GM18498 (cell line): Measurements from ENCODE around the gene DUSP18.
A peak's percentile ranks its signal among the peaks of the same experiment; 100 is the strongest.
"Not testable (repeated sequence)": the region's sequence is repeated elsewhere in the genome, so short reads cannot be mapped to it uniquely, and the experiment has no call there.

Experiments
- ATAC-seq: cut with Tn5 transposase; IDR thresholded peaks from one replicate; pipeline ENCODE4 v1.9.1; 2021; ENCODE audit warnings: mild to moderate bottlenecking, moderate library complexity; ENCODE audit not compliant: unreplicated experiment

DUSP18 gene

GRCh38 chr22:30640839-30641430 lies 26.7 kb downstream of the DUSP18 start:
- no peak for ATAC-seq

GRCh38 chr22:30640361-30640760 lies 27.3 kb downstream of the DUSP18 start:
- ATAC-seq = no peak

GRCh38 chr22:30637701-30638114 lies 30.0 kb downstream of the DUSP18 start:
- ATAC-seq = no peak

GRCh38 chr22:30636226-30637077 lies 31.2 kb downstream of the DUSP18 start:
- ATAC-seq = peak; percentile 8

- ATAC-seq = peak; percentile 80
Observed at GRCh38 chr22:30635273-30636225, 32.1 kb downstream of the DUSP18 start, which contains the start of gene SLC35E4. TSS of gene SLC35E4 (plus strand) at chr22:30635781. CDS start at chr22:30636451, 670 bp downstream.

- peak; percentile 40 for ATAC-seq
Observed at GRCh38 chr22:30634471-30635233, 33.0 kb downstream of the DUSP18 start.

GRCh38 chr22:30631469-30631868 lies 36.2 kb downstream of the DUSP18 start:
- ATAC-seq = not testable (repeated sequence)

- no peak for ATAC-seq
Observed at GRCh38 chr22:30628491-30628890, 39.2 kb downstream of the DUSP18 start.

GRCh38 chr22:30627471-30627870 lies 40.2 kb downstream of the DUSP18 start:
- no peak for ATAC-seq

GRCh38 chr22:30626413-30626812 lies 41.3 kb downstream of the DUSP18 start:
- no peak for ATAC-seq

- not testable (repeated sequence) for ATAC-seq
Observed at GRCh38 chr22:30619909-30620308, 47.8 kb downstream of the DUSP18 start.

- no peak for ATAC-seq
Observed at GRCh38 chr22:30617819-30618218, 49.9 kb downstream of the DUSP18 start.

GRCh38 chr22:30615543-30615954 lies 52.1 kb downstream of the DUSP18 start:
- no peak for ATAC-seq

- no peak for ATAC-seq
Observed at GRCh38 chr22:30614879-30615278, 52.8 kb downstream of the DUSP18 start.

- ATAC-seq = no peak
Observed at GRCh38 chr22:30614268-30614667, 53.4 kb downstream of the DUSP18 start.

- no peak for ATAC-seq
Observed at GRCh38 chr22:30612789-30613188, 54.9 kb downstream of the DUSP18 start.
